CD4-positive, alpha-beta T cell (primary cell): ENCODE measurements around the gene OR8I2. TPM values are rescaled to one million over a fixed set of nuclear protein-coding genes. Genes with fewer than 3 reads are reported as not detected.

Source experiments
- ATAC-seq: fragments of 200-7000 bp; cut with Tn5 transposase; one replicate; pipeline ENCODE4 v1.10.0; 2022; ENCODE audit warnings: mild to moderate bottlenecking; ENCODE audit not compliant: poor library complexity
- CTCF ChIA-PET: fragments of 350-600 bp; sonication (Branson Sonifier 250); formaldehyde crosslinking; loops from one replicate; lab custom pipeline; 2021; ENCODE audit warnings: antibody characterized with exemption, inconsistent platforms; lab: Charles Lee
- POLR2A ChIA-PET: fragments of 350-600 bp; sonication (Branson Sonifier 250); formaldehyde crosslinking; loops from one replicate; lab custom pipeline; 2021; ENCODE audit warnings: antibody characterized with exemption, inconsistent platforms; lab: Charles Lee
- DNase-seq, 14 experiments: peaks; one replicate each; pipeline ENCODE4 v3.0.0-alpha.2; 2013 to 2020; ENCODE audit warnings: mixed read lengths in 2 of 14
- H3K27ac ChIP-seq, 2 donors: one replicate each; pipeline versions ENCODE4 v1.5.1 to v1.7.0; 2013; ENCODE audit warnings: low read length in 2 of 2, low read depth in 1 of 2, mild to moderate bottlenecking in 1 of 2
- H3K27me3 ChIP-seq, 2 experiments: 1 replicate in 1 of 2; 2 replicates in 1 of 2; pipeline versions ENCODE4 v1.6.1 to v1.7.0; 2013; ENCODE audit warnings: low read length in 2 of 2, control low read depth in 1 of 2, mild to moderate bottlenecking in 1 of 2, moderate library complexity in 1 of 2; ENCODE audit not compliant: insufficient read depth in 2 of 2, control insufficient read depth in 1 of 2
- H3K36me3 ChIP-seq: one replicate; pipeline ENCODE4 v1.6.1; 2013; ENCODE audit warnings: low read length, control low read depth; ENCODE audit not compliant: insufficient read depth
- H3K4me1 ChIP-seq: one replicate; pipeline ENCODE4 v1.6.1; 2013; ENCODE audit warnings: low read length, control low read depth; ENCODE audit not compliant: insufficient read depth
- H3K4me3 ChIP-seq: one replicate; pipeline ENCODE4 v1.5.1; 2013; ENCODE audit warnings: mild to moderate bottlenecking, low read length, moderate library complexity
- H3K9me3 ChIP-seq, 2 experiments: 1 replicate in 1 of 2; 2 replicates in 1 of 2; pipeline versions ENCODE4 v1.6.1 to v1.7.0; 2013; ENCODE audit warnings: low read length in 2 of 2, mild to moderate bottlenecking in 2 of 2, control low read depth in 1 of 2, moderate library complexity in 1 of 2; ENCODE audit not compliant: control insufficient read depth in 1 of 2, insufficient read depth in 1 of 2
- H3K27ac Mint-ChIP-seq: one replicate; pipeline ENCODE4 v1.8.0; 2020; ENCODE audit warnings: mixed read lengths
- H3K27me3 Mint-ChIP-seq: one replicate; pipeline ENCODE4 v1.8.0; 2021; ENCODE audit warnings: mixed read lengths
- H3K36me3 Mint-ChIP-seq: one replicate; pipeline ENCODE4 v1.8.0; 2021; ENCODE audit warnings: low read depth, mixed read lengths
- H3K4me1 Mint-ChIP-seq: one replicate; pipeline ENCODE4 v1.8.0; 2021; ENCODE audit warnings: low read depth, mixed read lengths
- H3K4me3 Mint-ChIP-seq: one replicate; pipeline ENCODE4 v1.8.0; 2020; ENCODE audit warnings: mild to moderate bottlenecking, mixed read lengths
- H3K9me3 Mint-ChIP-seq: one replicate; pipeline ENCODE4 v1.8.0; 2020; ENCODE audit warnings: mixed read lengths
- CTCF ChIP-seq: fragments of 200-600 bp; IDR thresholded peaks from one replicate; pipeline ENCODE4 v1.8.0; 2022; ENCODE audit warnings: antibody characterized with exemption, mild to moderate bottlenecking
- intact Hi-C, 2 experiments: fragments of 100-400 bp; cut with DNase I in 1 of 2; cut with micrococcal nuclease in 1 of 2; formaldehyde crosslinking; loops; one replicate each; pipeline versions ENCODE4 v1.15.1 to v1.9.0; 2023 to 2025; cut with DNase I, micrococcal nuclease
- total RNA-seq, 174 experiments: library from RNA in 2 of 174; stranded (reverse) in 2 of 174; gene quantifications; one replicate each; pipeline ENCODE4 v1.2.3 and lab custom pipeline; 2021 to 2026

OR8I2 gene
- total RNA-seq, 2 experiments from 2014 or later, result not detected

GRCh38 chr11:56066980-56067379, 26.1 kb upstream of the OR8I2 start:
- no peaks in the 10 kb centered on the region for H3K27me3 Mint-ChIP-seq
- H3K9me3 Mint-ChIP-seq, result peaks cover 13% of the 10 kb centered on the region
- no peaks in the 10 kb centered on the region for H3K36me3 Mint-ChIP-seq
- Histone ChIP-seq H3K9me3 (no peaks in the 10 kb centered on the region), H3K27me3 (no peaks in the 10 kb centered on the region), H3K4me1 (no peaks in the 10 kb centered on the region), H3K27ac (no peak overlapping the region), H3K4me3 (no peak overlapping the region), H3K36me3 (no peaks in the 10 kb centered on the region)
- ATAC-seq (no peak), DNase-seq (no peak)
- intact Hi-C loops, result no loop called here
- no peaks in the 10 kb centered on the region for H3K4me1 Mint-ChIP-seq
- CTCF ChIA-PET, result no interaction called here
- TF ChIP-seq CTCF, result no peak
- H3K27ac Mint-ChIP-seq, result no peak overlapping the region
- POLR2A ChIA-PET, result no interaction called here
- H3K4me3 Mint-ChIP-seq, result no peak overlapping the region

- intact Hi-C loops, result no loop called here
- H3K9me3 Mint-ChIP-seq, result peaks cover 6% of the 10 kb centered on the region
- H3K36me3 Mint-ChIP-seq, result no peaks in the 10 kb centered on the region
- no peaks in the 10 kb centered on the region for H3K36me3 ChIP-seq
- no peak overlapping the region for H3K4me3 ChIP-seq
- H3K4me1 Mint-ChIP-seq, result no peaks in the 10 kb centered on the region
- no peak overlapping the region for H3K27ac ChIP-seq
- no peak overlapping the region for H3K27ac Mint-ChIP-seq
- DNase-seq, result no peak
- peaks cover 0 to 3% of the 10 kb centered on the region in 2 experiments for H3K9me3 ChIP-seq
- no peak for ATAC-seq
- no peak for TF ChIP-seq CTCF
- H3K27me3 ChIP-seq, result no peaks in the 10 kb centered on the region
- no peaks in the 10 kb centered on the region for H3K4me1 ChIP-seq
- ChIA-PET CTCF (no interaction called here), POLR2A (no interaction called here)
- no peaks in the 10 kb centered on the region for H3K27me3 Mint-ChIP-seq
- H3K4me3 Mint-ChIP-seq, result no peak overlapping the region
These were observed 3.4 kb upstream of the OR8I2 start for GRCh38 chr11:56089697-56090096.

- no peak for DNase-seq
- no peak for TF ChIP-seq CTCF
- H3K27ac Mint-ChIP-seq, result no peak within 1 kb of the TSS
- Histone ChIP-seq H3K36me3 (no peaks in the 10 kb centered on the region), H3K4me3 (no peak within 1 kb of the TSS), H3K4me1 (no peaks in the 10 kb centered on the region), H3K9me3 (peaks cover 3 to 4% of the 10 kb centered on the region in 2 experiments), H3K27me3 (no peaks in the 10 kb centered on the region), H3K27ac (no peak within 1 kb of the TSS)
- ATAC-seq, result no peak
- H3K36me3 Mint-ChIP-seq, result no peaks in the 10 kb centered on the region
- peaks cover 13% of the 10 kb centered on the region for H3K9me3 Mint-ChIP-seq
- H3K4me1 Mint-ChIP-seq, result no peaks in the 10 kb centered on the region
- no peaks in the 10 kb centered on the region for H3K27me3 Mint-ChIP-seq
- intact Hi-C loops, result no loop called here
- H3K4me3 Mint-ChIP-seq, result no peak within 1 kb of the TSS
- POLR2A ChIA-PET, result no interaction called here
- CTCF ChIA-PET, result no interaction called here
These were observed 10.2 kb downstream of the OR8I2 start, which contains the start of gene OR8H2 for GRCh38 chr11:56103210-56103737. Gene OR8H2, plus strand, starts transcription at chr11:56103687. Its CDS starts 1,356 bp downstream, at chr11:56105043.
